ENCODE data around the gene DNAJB6. TPM values are rescaled to one million over a fixed set of nuclear protein-coding genes. Genes with fewer than 3 reads are reported as not detected.

Gene DNAJB6
- total and polyA plus RNA-seq, 2 donors (not counting 3 experiments of a cell fraction or from before 2014, with no cell fraction given): 69.6 to 135 TPM

DNA sequence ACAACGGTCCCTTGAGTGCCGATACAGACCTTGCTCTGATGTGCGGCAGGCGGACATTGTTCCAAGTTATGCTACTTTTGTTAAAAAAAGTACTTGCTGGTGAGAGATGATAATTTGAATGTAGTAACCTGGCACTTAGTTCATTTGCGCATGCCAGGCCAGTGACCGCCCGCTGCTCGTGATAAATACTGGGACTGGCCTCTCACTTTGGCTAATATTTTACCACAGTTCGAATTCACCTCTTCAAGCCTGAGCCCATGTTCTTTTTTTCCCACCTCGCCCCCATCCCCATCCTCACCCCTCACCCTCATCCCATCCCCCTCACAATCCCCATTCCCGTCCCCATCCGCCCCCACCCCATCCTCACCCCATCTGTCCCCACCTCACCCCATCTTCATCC lies 126.4 kb downstream of the DNAJB6 start:
- Histone ChIP-seq H3K9ac (replicated peaks; ENCODE audit: extremely low read depth, insufficient read depth, low read length) (no peak overlapping the region), H3K79me2 (ENCODE audit: control insufficient read depth, insufficient read depth, low read length) (no peaks in the 10 kb centered on the region), H3K36me3 (ENCODE audit: control insufficient read depth in 2 of 2, extremely low read depth in 1 of 2, insufficient read depth in 2 of 2, low read length in 2 of 2) (no peaks in the 10 kb centered on the region), H3K9me3 (replicated peaks; ENCODE audit: control insufficient read depth, insufficient read depth, low read length) (no peaks in the 10 kb centered on the region), H3K27ac (ENCODE audit: insufficient read depth, low read depth, low read length) (no peak overlapping the region), H3K4me2 (ENCODE audit: insufficient read depth, low read length) (no peak overlapping the region), H3K4me1 (ENCODE audit: control insufficient read depth, extremely low read depth, insufficient read depth, low read length) (no peaks in the 10 kb centered on the region), H3K27me3 (ENCODE audit: control insufficient read depth in 2 of 2, insufficient read depth in 2 of 2, low read length in 2 of 2) (no peaks in the 10 kb centered on the region), H2AFZ (ENCODE audit: low read depth, low read length) (no peak overlapping the region), H4K20me1 (replicated peaks; ENCODE audit: control insufficient read depth, extremely low read depth, insufficient read depth, low read length) (no peaks in the 10 kb centered on the region), H3K4me3 (replicated peaks in 1 of 3; ENCODE audit: insufficient read depth in 1 of 3, low read depth in 1 of 3, low read length in 3 of 3) (no peak overlapping the region), H3K9me1 (replicated peaks; ENCODE audit: control insufficient read depth, extremely low read depth, insufficient read depth, low read length) (no peaks in the 10 kb centered on the region)
- TF ChIP-seq, protein P1, sequence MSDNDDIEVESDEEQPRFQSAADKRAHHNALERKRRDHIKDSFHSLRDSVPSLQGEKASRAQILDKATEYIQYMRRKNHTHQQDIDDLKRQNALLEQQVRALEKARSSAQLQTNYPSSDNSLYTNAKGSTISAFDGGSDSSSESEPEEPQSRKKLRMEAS (IDR thresholded peaks at IDR 0.05; ENCODE audit: insufficient read depth, insufficient read length): no peak
- TF ChIP-seq GATA2 (IDR thresholded peaks at IDR 0.05; ENCODE audit: insufficient read depth, insufficient read length, low read depth, low read length) (no peak), MYC (IDR thresholded peaks at IDR 0.05; ENCODE audit: low read depth, low read length) (no peak), EZH2 (IDR thresholded peaks at IDR 0.05; ENCODE audit: borderline replicate concordance, low read depth, low read length, severe bottlenecking) (no peak), FOS (IDR thresholded peaks at IDR 0.05; ENCODE audit: borderline replicate concordance, insufficient read depth, low read length) (no peak), POLR2A (IDR thresholded peaks at IDR 0.05; ENCODE audit: low read depth, low read length) (no peak), JUN (IDR thresholded peaks at IDR 0.05; ENCODE audit: borderline replicate concordance, insufficient read depth, insufficient read length, low read depth) (no peak), POLR2AphosphoS5 (IDR thresholded peaks at IDR 0.05; ENCODE audit: insufficient read depth, low read depth, low read length) (no peak)
- TF ChIP-seq, protein P2, sequence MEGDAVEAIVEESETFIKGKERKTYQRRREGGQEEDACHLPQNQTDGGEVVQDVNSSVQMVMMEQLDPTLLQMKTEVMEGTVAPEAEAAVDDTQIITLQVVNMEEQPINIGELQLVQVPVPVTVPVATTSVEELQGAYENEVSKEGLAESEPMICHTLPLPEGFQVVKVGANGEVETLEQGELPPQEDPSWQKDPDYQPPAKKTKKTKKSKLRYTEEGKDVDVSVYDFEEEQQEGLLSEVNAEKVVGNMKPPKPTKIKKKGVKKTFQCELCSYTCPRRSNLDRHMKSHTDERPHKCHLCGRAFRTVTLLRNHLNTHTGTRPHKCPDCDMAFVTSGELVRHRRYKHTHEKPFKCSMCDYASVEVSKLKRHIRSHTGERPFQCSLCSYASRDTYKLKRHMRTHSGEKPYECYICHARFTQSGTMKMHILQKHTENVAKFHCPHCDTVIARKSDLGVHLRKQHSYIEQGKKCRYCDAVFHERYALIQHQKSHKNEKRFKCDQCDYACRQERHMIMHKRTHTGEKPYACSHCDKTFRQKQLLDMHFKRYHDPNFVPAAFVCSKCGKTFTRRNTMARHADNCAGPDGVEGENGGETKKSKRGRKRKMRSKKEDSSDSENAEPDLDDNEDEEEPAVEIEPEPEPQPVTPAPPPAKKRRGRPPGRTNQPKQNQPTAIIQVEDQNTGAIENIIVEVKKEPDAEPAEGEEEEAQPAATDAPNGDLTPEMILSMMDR (IDR thresholded peaks at IDR 0.05; ENCODE audit: extremely low read depth in 1 of 2, insufficient read depth in 1 of 2, low read depth in 1 of 2, low read length in 2 of 2): no peak
- no peak for DNase-seq (ENCODE audit: low read depth, low spot score)
- POLR2A ChIA-PET: no interaction called here
- CTCF ChIA-PET: no interaction called here
- intact Hi-C loops (cut with micrococcal nuclease) (no loop called here), dilution Hi-C loops (cut with MboI; ENCODE audit: extremely low pct_ligation_motif_present, low sequenced_read_pairs) (no loop called here)
- no TSS peak for BruUV-seq (replicated peaks)
- no peak for FAIRE-seq
